Left renal cortex interstitium (tissue), 4 donors: ENCODE results near the gene EHBP1L1. TPM values are rescaled to one million over a fixed set of nuclear protein-coding genes. Genes with fewer than 3 reads are reported as not detected.

Experiments
- polyA plus RNA-seq, 4 donors: library from polyadenylated mRNA; unstranded; fragments of 120-200 nt; gene quantifications; one replicate each; pipeline ENCODE4 v1.2.1, GENCODE V29; 2013; ENCODE audit not compliant: insufficient read length in 4 of 4

EHBP1L1 gene
- polyA plus RNA-seq, 4 donors, result 9.4 to 23.3 (median 16.2) TPM

Other genes with a start within 250 kb of the EHBP1L1 start
- 100 to 1,000 TPM in 1 of 4 donors, 10 to 100 TPM in 3; 80.5 to 105 (median 90.8) TPM for gene DPF2, start 242.2 kb upstream of the EHBP1L1 start, polyA plus RNA-seq
- under 1 TPM; 0.55 to 0.90 (median 0.86) TPM for gene TIGD3, start 221.3 kb upstream of the EHBP1L1 start, polyA plus RNA-seq
- gene SLC25A45, start 193.4 kb upstream of the EHBP1L1 start, polyA plus RNA-seq, result 10 to 100 TPM in 1 of 4 donors, 1 to 10 TPM in 3; 4.0 to 10.5 (median 7.1) TPM
- gene FRMD8, start 189.4 kb upstream of the EHBP1L1 start, polyA plus RNA-seq, result 10 to 100 TPM; 14.5 to 24.4 (median 22.2) TPM
- gene NEAT1, start 153.3 kb upstream of the EHBP1L1 start, polyA plus RNA-seq, result 100 to 1,000 TPM in 3 of 4 donors, 10 to 100 TPM in 1; 71.3 to 336 (median 211) TPM
- gene MALAT1, start 77.0 kb upstream of the EHBP1L1 start, polyA plus RNA-seq, result 1,000 to 10,000 TPM in 2 of 4 donors, 100 to 1,000 TPM in 2; 299 to 1,150 (median 876) TPM
- 10 to 100 TPM; 63.1 to 86.0 (median 75.2) TPM for gene SCYL1, start 51.0 kb upstream of the EHBP1L1 start, polyA plus RNA-seq
- gene LTBP3, start 17.7 kb upstream of the EHBP1L1 start, polyA plus RNA-seq, result 100 to 1,000 TPM in 3 of 4 donors, 10 to 100 TPM in 1; 93.0 to 182 (median 140) TPM
- 10 to 100 TPM; 45.3 to 69.4 (median 59.0) TPM for gene ZNRD2, start 5.6 kb upstream of the EHBP1L1 start, polyA plus RNA-seq
- gene FAM89B, start 3.5 kb upstream of the EHBP1L1 start, polyA plus RNA-seq, result 10 to 100 TPM; 20.1 to 41.3 (median 29.2) TPM
- under 1 TPM in 3 of 4 donors, not detected in 1; 0.14 to 0.34 (median 0.21) TPM for gene KCNK7, start 19.7 kb downstream of the EHBP1L1 start, polyA plus RNA-seq
- 10 to 100 TPM; 35.2 to 54.0 (median 45.5) TPM for gene MAP3K11, start 38.2 kb downstream of the EHBP1L1 start, polyA plus RNA-seq
- gene PCNX3, start 39.7 kb downstream of the EHBP1L1 start, polyA plus RNA-seq, result 10 to 100 TPM; 22.4 to 43.0 (median 34.9) TPM
- gene SIPA1, start 62.0 kb downstream of the EHBP1L1 start, polyA plus RNA-seq, result 10 to 100 TPM; 23.2 to 46.3 (median 31.4) TPM
- gene RELA, start 86.9 kb downstream of the EHBP1L1 start, polyA plus RNA-seq, result 10 to 100 TPM; 45.0 to 63.4 (median 56.9) TPM
- gene KAT5, start 136.2 kb downstream of the EHBP1L1 start, polyA plus RNA-seq, result 10 to 100 TPM; 68.5 to 80.9 (median 80.1) TPM
- 10 to 100 TPM; 31.9 to 62.5 (median 53.3) TPM for gene RNASEH2C, start 144.7 kb downstream of the EHBP1L1 start, polyA plus RNA-seq
- 10 to 100 TPM in 1 of 4 donors, 1 to 10 TPM in 3; 6.0 to 11.8 (median 8.5) TPM for gene AP5B1, start 204.9 kb downstream of the EHBP1L1 start, polyA plus RNA-seq
- gene OVOL1, start 211.0 kb downstream of the EHBP1L1 start, polyA plus RNA-seq, result 10 to 100 TPM in 3 of 4 donors, 1 to 10 TPM in 1; 9.2 to 16.6 (median 13.4) TPM